HFF-Myc (cell line): ENCODE measurements around the gene BTN3A1.

Experiments
- DNase-seq: peaks from one replicate; pipeline ENCODE4 v3.0.0-alpha.2; 2011; ENCODE audit warnings: low read depth; ENCODE audit errors: extremely low read depth
- H3K4me3 ChIP-seq: replicated peaks from 2 replicates; pipeline ENCODE4 v1.5.1; 2011; ENCODE audit warnings: low read depth, mild to moderate bottlenecking, control low read depth, low read length
- TF ChIP-seq, protein P1 (sequence below): IDR thresholded peaks from 2 replicates; pipeline ENCODE4 v1.5.1; 2012; ENCODE audit warnings: mild to moderate bottlenecking, low read depth, low read length, control low read depth; ENCODE audit errors: missing control alignments

The BTN3A1 gene

DNA sequence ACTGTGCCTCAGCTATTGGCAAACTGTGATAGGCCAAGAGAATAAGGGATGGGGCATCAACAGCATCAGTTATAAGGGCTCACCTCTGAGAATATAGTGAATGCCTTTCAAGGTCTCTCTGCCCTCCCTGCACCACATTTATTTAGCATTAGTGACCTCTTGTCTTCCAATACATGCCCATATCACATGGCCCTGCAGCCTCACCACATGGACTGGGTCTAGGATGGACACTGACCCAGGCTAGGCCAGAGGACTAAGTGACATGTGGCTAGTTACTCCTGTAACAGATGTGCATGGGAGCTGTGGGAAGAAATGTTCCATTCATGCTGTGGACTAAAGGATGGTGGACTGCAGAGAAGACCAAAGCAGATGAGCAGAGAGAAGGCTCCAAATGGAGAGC lies 22.3 kb upstream of the BTN3A1 start:
- H3K4me3 ChIP-seq: no peak overlapping the region
- TF ChIP-seq, protein P1, sequence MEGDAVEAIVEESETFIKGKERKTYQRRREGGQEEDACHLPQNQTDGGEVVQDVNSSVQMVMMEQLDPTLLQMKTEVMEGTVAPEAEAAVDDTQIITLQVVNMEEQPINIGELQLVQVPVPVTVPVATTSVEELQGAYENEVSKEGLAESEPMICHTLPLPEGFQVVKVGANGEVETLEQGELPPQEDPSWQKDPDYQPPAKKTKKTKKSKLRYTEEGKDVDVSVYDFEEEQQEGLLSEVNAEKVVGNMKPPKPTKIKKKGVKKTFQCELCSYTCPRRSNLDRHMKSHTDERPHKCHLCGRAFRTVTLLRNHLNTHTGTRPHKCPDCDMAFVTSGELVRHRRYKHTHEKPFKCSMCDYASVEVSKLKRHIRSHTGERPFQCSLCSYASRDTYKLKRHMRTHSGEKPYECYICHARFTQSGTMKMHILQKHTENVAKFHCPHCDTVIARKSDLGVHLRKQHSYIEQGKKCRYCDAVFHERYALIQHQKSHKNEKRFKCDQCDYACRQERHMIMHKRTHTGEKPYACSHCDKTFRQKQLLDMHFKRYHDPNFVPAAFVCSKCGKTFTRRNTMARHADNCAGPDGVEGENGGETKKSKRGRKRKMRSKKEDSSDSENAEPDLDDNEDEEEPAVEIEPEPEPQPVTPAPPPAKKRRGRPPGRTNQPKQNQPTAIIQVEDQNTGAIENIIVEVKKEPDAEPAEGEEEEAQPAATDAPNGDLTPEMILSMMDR: no peak
- DNase-seq: no peak

DNA sequence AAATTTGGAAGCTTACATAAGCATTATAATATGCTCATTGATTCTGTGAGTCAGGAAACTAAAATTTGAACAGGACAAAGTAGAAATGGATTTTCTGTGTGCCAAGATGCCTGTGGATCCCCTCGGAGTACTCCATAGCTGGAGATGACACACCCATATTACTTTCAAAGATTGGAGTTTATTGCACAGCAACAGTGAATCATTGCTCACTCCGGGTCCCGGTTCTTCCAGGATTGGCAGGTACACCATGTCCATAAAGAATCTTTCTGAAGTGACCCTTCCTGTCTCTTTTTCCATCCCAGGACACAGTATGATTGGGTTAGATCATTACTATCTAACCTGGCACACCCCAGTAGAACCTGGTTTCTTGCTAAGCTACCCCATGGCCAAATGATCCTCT lies 21.8 kb upstream of the BTN3A1 start:
- H3K4me3 ChIP-seq: no peak overlapping the region
- no peak for DNase-seq
- TF ChIP-seq, protein P1: no peak

DNA sequence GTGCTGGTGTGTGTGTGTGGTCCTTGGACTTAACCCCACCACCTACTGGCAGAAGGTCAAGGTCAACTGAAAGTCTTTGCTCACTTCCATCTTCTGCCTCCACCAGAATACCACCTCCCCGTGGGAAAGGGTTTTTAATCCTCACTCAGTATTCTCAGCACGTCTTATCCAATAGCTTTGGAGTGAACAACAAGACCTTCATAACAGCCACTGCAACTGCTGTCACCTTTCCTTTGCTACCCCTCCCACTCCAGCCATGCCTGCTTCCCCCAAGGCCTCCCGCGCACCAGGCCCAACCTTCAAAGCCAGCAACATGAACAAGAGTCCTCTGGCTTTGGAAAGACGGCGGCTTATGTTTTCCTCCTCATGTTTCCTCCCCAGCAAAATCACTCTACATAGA lies 20.0 kb upstream of the BTN3A1 start:
- DNase-seq: no peak
- no peak overlapping the region for H3K4me3 ChIP-seq
- TF ChIP-seq, protein P1: no peak

DNA sequence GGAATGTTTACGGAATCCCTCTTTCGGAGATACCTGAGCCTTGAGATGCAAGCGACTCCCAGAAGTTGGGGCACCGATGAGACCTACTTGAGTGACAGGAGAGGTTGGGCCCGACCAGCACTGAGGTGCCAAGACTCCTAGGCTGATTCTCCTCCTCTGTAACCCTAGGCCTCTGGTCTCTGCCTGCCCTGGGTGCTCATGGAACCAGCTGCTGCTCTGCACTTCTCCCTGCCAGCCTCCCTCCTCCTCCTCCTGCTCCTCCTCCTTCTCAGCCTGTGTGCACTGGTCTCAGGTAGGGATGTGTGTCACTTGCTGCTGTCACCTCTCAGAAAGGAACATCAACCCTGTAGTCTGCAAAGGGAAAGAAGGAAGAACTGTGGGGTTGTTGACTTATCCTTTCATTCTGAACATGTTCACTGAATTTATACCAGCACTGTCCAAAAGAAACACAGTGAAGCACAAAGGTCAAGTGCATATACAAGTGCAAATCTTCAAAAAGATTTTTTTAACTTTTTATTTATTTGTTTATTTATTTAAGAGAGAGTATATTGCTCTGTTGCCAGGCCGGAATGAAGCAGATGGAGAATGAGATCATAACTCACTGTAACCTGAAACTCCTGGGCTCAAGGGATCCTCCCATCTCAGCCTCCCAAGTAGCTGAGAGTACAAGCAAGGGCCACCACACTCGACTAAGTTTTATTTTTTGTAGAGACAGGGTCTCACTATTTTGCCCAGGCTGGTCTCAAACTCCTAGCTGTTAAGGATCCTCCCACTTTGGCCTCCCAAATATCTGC lies 18.3 kb upstream of the BTN3A1 start:
- H3K4me3 ChIP-seq: peak overlapping the region; percentile 61
- DNase-seq: peak; percentile 61
- TF ChIP-seq, protein P1: no peak

DNA sequence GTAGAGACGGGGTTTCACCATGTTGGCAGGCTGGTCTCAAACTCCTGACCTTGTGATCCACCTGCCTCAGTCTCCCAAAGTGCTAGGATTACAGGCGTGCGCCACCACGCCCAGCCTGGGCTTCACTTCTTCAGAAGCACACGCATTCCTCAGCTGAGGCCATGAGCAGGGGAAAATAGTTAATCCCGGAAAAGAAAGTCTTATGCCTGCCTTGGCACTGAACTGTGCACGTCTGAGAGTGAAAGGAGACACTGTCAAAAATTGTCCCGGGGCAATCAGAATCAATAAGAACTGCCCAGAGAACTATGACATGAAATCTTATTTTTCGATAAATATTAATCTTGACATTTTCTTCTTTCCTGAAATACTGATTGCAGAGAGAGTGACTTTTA lies 16.3 kb upstream of the BTN3A1 start:
- TF ChIP-seq, protein P1: no peak
- DNase-seq: no peak
- H3K4me3 ChIP-seq: no peak overlapping the region

DNA sequence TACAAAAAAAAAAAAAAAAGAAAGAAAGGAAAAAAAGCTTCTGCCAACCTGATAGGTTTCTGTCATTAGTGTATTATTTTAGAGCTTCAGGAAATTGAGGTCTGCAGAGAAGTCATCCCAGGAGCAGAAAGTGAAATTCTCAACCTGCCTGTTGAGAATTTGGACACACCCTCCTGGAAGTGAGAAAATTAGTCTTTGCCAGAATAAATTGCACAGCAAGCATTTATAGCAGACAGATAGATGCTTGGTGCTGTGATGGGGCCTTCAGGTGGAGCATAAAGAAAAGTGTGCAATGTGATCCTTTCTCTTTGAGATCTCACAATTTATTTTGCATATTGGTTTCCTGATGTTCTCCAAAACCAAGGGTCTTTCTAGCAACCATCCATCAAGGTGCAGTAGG lies 14.5 kb upstream of the BTN3A1 start:
- TF ChIP-seq, protein P1: no peak
- H3K4me3 ChIP-seq: no peak overlapping the region
- no peak for DNase-seq

DNA sequence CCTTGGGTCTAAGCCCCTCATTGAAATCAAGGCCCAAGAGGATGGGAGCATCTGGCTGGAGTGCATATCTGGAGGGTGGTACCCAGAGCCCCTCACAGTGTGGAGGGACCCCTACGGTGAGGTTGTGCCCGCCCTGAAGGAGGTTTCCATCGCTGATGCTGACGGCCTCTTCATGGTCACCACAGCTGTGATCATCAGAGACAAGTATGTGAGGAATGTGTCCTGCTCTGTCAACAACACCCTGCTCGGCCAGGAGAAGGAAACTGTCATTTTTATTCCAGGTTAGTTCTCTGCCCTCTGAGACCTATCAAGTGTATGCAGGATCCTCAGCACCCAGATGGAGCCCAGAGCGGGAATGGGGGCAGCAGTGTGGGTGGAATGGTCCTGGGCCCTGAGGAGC lies 14.1 kb upstream of the BTN3A1 start:
- TF ChIP-seq, protein P1: no peak
- no peak overlapping the region for H3K4me3 ChIP-seq
- no peak for DNase-seq
